AG09309 (cell line): ENCODE measurements around the gene CCDC187.
"Not testable (repeated sequence)": the region's sequence is repeated elsewhere in the genome, so short reads cannot be mapped to it uniquely, and the experiment has no call there.

Source experiments
- DNase-seq: peaks from one replicate; pipeline ENCODE4 v3.0.0-alpha.2; 2010; ENCODE audit warnings: low read depth
- H3K4me3 ChIP-seq: 2 replicates; pipeline ENCODE4 v1.5.1; 2011; ENCODE audit warnings: mild to moderate bottlenecking, low read depth, low read length, moderate library complexity; ENCODE audit not compliant: control insufficient read depth
- TF ChIP-seq, protein P1 (sequence below): IDR thresholded peaks from 2 replicates; pipeline ENCODE4 v1.5.1; 2011; ENCODE audit warnings: mild to moderate bottlenecking, low read depth, low read length, inconsistent platforms; ENCODE audit not compliant: insufficient read depth, control insufficient read depth; ENCODE audit errors: missing control alignments

CCDC187 gene

GRCh38 chr9:136303825-136304416, at the start of gene CCDC187:
Gene CCDC187, minus strand, starts transcription at chr9:136304094. Its CDS starts 264 bp downstream, at chr9:136303830.
- TF ChIP-seq, protein P1, sequence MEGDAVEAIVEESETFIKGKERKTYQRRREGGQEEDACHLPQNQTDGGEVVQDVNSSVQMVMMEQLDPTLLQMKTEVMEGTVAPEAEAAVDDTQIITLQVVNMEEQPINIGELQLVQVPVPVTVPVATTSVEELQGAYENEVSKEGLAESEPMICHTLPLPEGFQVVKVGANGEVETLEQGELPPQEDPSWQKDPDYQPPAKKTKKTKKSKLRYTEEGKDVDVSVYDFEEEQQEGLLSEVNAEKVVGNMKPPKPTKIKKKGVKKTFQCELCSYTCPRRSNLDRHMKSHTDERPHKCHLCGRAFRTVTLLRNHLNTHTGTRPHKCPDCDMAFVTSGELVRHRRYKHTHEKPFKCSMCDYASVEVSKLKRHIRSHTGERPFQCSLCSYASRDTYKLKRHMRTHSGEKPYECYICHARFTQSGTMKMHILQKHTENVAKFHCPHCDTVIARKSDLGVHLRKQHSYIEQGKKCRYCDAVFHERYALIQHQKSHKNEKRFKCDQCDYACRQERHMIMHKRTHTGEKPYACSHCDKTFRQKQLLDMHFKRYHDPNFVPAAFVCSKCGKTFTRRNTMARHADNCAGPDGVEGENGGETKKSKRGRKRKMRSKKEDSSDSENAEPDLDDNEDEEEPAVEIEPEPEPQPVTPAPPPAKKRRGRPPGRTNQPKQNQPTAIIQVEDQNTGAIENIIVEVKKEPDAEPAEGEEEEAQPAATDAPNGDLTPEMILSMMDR, result no peak
- no peak within 1 kb of the TSS for H3K4me3 ChIP-seq
- DNase-seq, result no peak

DNA sequence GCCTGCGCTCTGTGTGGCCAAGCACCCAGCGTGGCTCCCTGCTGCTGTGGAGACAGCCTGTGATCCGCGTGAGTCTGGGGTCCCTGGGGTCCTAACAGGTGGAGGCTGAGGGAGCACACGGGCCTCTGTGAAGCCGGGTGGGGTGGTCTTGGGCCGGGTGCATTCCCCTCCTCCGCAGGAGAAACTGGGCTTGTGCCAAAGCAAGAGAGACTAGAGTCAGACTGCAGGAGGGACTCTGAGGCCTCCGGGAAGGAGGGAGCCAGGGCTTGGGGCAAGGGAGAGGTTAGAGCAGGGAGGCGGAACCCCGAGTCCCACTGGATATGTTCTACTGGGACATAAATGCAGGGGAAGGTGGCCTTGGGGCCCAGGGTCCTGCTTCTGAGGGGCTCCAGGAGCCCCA, 49.2 kb upstream of the CCDC187 start:
- TF ChIP-seq, protein P1, result no peak
- no peak overlapping the region for H3K4me3 ChIP-seq
- no peak for DNase-seq

GRCh38 chr9:136352682-136353081, 48.8 kb upstream of the CCDC187 start:
- DNase-seq, result no peak
- TF ChIP-seq, protein P1, result no peak
- no peak overlapping the region for H3K4me3 ChIP-seq

GRCh38 chr9:136351868-136352267, 48.0 kb upstream of the CCDC187 start:
- DNase-seq, H3K4me3 ChIP-seq: not testable (repeated sequence)

DNA sequence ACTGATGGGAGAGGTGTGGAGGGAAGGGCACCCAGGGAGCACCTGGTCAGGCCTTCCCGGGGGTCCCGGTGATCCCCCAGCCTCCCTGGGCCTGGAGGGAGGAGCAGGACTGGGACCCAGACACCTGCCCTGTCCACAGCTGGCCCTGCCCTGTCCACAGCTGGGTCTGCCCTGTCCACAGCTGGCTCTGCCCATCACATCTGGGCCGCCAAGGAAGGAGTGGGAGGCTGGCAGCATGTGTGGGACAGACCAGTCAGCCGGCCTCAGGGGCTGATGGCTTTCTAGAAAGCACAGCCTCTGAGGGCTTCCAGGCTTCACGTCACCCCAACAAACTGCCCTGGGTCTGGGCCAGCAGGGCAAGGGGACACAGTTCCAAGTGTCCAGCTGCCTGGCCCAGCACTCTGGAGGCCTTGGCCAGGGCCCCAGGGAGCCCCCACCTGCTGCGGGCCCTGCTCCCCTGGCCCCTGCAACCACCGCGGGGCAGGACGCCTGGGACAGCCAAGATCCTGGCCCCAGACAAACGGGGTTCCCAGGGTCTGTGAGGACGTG, 47.4 kb upstream of the CCDC187 start:
- TF ChIP-seq, protein P1, result no peak
- H3K4me3 ChIP-seq, result no peak overlapping the region
- DNase-seq, result no peak

DNA sequence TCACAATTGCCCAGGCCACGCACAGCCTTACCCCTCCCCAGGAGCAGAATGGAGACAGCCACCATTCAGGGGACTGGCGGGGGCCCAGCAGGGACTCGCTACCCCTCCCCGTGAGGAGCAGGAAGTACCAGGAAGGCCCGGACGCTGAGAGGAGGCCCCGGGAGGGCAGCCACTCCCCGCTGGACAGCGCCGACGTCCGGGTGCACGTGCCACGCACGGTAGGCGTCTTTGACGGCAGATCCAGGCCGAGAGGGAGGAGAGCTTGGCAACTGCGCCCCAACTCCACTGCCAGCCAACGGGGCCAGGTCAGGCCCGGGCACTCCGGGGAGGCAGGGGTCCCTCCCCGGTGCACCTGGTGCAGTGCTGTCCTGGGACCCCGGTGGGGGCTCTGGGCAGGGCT, 45.7 kb upstream of the CCDC187 start:
- no peak overlapping the region for H3K4me3 ChIP-seq
- TF ChIP-seq, protein P1, result no peak
- DNase-seq, result no peak

- TF ChIP-seq, protein P1, result no peak
These were observed 44.8 kb upstream of the CCDC187 start for GRCh38 chr9:136348691-136349090.

More at GRCh38 chr9:136348691-136349090, 44.8 kb upstream of the CCDC187 start:
- no peak overlapping the region for H3K4me3 ChIP-seq
- no peak for DNase-seq
